ENCODE data around the gene XPO5.

- TF ChIP-seq SIN3A (IDR thresholded peaks at IDR 0.05; ENCODE audit: borderline replicate concordance, insufficient read depth, low read length) (no peak), TAF1 (IDR thresholded peaks at IDR 0.05; ENCODE audit: borderline replicate concordance, insufficient read depth, low read length) (no peak), POLR2AphosphoS5 (IDR thresholded peaks at IDR 0.05; ENCODE audit: low read depth, low read length) (no peak), FOXP2 (optimal IDR thresholded peaks at IDR 0.05; ENCODE audit: borderline replicate concordance, extremely low read depth, extremely low read length, insufficient read depth) (no peak)
- TF ChIP-seq, protein P1, sequence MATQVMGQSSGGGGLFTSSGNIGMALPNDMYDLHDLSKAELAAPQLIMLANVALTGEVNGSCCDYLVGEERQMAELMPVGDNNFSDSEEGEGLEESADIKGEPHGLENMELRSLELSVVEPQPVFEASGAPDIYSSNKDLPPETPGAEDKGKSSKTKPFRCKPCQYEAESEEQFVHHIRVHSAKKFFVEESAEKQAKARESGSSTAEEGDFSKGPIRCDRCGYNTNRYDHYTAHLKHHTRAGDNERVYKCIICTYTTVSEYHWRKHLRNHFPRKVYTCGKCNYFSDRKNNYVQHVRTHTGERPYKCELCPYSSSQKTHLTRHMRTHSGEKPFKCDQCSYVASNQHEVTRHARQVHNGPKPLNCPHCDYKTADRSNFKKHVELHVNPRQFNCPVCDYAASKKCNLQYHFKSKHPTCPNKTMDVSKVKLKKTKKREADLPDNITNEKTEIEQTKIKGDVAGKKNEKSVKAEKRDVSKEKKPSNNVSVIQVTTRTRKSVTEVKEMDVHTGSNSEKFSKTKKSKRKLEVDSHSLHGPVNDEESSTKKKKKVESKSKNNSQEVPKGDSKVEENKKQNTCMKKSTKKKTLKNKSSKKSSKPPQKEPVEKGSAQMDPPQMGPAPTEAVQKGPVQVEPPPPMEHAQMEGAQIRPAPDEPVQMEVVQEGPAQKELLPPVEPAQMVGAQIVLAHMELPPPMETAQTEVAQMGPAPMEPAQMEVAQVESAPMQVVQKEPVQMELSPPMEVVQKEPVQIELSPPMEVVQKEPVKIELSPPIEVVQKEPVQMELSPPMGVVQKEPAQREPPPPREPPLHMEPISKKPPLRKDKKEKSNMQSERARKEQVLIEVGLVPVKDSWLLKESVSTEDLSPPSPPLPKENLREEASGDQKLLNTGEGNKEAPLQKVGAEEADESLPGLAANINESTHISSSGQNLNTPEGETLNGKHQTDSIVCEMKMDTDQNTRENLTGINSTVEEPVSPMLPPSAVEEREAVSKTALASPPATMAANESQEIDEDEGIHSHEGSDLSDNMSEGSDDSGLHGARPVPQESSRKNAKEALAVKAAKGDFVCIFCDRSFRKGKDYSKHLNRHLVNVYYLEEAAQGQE (IDR thresholded peaks at IDR 0.05; ENCODE audit: insufficient read depth in 1 of 2, low read depth in 2 of 2, low read length in 2 of 2), result no peak
These were observed 69.0 kb downstream of the XPO5 start for GRCh38 chr6:43506667-43507471.

Measured in PFSK-1 (cell line).